MV-4-11 (cell line): ENCODE results near the gene OCA2.

Source experiments
- DNase-seq: peaks from one replicate; lab custom pipeline; 2025; lab: John Stamatoyannopoulos, UW

Gene OCA2

DNA sequence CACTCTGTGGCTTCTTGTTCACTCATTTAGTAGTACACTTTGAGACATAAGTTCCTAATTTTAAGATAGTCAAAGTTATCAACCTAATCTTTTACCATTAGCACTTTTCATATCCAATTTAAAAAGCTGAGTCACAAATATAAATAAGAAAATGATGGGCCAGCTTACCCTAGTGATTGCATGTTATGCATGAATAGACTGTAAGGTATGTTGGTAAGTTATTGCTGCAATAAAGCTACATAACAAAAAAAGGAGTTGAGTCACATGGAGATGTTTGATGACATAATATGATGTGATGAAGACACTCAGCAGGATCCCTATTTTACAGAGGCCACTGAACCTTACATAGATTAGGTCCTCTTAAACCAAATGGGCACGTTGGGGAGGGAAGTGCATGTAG, 161.3 kb downstream of the OCA2 start:
- no peak for DNase-seq

DNA sequence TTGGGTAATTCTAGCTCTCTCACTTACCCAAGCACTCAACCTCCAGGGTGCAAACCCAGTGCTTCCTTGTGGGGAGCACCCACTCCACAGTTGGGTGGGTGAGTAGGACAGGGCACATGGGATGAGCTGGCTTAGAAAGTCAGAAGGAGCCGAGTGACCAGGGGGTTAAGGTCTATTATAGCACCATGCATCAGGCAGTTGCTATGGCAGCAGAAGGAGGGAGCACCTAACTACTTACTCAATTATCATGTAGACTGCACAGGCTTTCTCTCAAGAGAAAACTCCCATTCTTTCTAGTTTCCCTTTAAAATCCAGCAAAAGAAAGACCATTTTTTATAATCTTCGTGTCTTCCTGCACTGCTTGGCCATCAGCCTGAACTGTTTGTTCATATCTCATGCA, 163.0 kb downstream of the OCA2 start:
- no peak for DNase-seq

DNA sequence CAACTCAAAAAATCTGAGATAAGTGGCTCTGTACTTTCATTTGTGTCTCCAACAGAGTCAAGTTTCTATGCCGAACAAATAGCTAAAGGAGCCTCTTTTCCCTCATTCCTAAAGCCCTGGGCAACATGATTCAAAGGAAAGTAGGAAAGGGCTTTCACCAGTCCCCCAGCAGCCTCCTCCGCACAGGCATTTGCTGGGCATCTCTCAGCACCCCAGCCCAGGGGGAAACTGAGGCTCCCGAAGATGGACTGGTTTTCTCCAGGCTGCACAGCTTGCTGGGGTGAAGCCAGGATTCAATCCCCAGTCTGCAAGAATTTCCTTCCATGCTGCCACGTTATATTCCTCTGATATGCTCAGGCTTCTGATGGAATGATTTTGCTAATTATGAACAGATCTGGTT, 163.8 kb downstream of the OCA2 start:
- no peak for DNase-seq

DNA sequence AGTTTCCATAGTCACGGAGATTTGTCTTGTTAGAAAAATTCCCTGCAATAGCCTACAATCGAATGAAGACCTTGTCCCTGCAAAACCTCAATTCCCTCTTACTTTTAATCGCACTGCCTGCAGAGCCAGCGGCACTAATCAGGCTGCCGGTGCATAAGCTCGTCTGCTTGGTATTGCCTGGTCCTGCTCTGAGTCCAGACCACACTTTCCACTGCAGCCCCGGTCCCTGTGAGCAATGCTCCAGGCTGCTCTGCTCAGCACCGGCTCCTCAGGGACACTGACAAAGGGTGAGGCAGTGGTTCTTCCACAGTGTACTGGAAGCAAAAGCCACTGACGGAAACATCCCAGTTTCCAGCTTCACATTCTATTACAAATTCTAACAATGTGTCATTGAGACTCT, 164.3 kb downstream of the OCA2 start:
- DNase-seq, result no peak

DNA sequence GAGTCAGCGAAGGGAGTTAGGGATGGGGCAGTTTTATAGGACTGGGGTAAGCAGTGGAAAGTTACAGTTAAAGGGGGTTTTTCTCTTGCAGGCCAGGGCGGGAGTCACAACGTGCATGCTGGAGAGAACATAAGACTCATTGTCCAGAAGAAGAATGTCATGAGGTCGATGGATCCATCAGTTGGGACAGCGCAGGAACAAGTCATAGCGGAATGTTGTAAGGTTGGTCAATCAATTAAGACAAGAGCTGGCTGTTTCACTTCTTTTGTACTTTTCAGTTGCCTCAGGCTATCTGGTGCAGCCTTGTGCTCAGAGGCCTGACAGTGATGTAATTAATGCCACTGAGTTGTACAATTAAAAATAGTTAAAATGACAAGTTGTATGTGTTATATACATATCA, 165.6 kb downstream of the OCA2 start:
- no peak for DNase-seq

DNA sequence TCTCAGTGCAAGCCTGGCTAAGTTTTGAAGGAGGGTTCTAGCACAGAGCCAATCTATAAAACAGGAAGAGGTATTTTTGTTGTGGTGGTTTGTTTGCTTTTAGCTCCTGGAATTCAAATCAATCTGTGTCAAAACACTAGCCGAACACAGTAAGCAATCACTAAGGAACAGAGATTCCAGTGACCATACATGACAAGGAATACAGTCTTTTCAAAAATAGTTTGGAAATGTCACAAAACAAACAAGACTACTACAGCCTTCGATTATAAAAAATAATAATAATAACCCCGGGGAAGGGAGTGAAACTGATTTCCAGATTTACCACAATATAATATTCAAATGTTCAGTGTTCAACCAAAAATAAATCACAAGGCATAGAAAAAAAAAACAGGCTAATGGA, 166.5 kb downstream of the OCA2 start:
- DNase-seq, result no peak

DNA sequence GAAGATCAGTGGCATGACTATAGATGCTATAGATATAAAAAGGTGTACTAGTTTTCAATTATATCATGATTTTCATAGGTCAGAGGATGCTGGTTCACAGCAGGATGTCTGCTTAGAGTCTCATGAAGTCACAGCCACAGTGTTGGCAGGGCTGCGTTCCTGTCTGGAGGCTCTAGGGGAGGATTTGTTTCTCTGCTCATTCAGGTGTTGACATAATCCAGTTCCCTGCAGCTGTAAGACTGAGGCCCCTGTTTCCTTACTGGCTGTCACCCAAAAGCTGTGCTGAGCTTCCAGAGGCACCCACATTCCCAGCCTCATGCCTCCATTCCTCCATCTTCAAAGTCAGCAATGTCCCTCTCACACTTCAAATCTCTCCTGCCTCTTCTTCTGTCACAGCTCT, 170.7 kb downstream of the OCA2 start:
- DNase-seq, result no peak

DNA sequence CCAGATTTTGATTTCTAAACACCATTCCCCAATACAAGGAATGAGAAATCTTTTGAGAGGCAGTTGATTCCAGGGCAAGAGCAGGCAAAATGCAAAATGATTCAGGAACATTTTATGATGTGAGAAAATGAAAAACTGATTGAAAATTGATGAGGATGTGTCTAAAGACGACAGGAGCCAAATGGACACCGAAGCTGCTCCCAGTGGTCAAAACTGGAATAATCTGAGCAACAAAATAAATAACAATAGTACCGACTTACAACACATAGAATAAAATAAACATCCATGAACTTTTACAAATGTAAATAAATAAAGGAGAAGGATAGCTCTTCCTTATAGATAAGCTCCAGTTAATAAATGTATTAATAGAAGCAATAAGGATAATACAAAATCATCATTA, 186.8 kb downstream of the OCA2 start:
- no peak for DNase-seq

DNA sequence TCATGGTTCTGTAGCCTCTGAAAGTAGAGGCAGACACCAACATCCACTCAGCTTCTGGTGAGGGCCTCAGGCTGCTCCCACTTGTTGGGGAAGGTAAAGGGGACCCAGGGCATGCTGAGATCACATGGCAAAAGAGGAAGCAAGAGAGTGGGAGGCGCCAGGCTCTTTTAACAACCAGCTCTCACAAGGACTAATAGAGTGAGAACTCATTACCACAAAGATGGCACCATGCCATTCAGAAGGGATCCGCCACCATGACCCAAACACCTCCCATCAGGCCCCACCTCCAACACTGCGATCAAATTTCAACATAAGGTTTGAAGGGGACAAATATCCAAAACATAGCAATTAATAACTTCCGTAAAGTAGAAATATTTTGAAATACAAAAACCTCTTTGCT, 192.3 kb downstream of the OCA2 start:
- DNase-seq, result peak; percentile 31

DNA sequence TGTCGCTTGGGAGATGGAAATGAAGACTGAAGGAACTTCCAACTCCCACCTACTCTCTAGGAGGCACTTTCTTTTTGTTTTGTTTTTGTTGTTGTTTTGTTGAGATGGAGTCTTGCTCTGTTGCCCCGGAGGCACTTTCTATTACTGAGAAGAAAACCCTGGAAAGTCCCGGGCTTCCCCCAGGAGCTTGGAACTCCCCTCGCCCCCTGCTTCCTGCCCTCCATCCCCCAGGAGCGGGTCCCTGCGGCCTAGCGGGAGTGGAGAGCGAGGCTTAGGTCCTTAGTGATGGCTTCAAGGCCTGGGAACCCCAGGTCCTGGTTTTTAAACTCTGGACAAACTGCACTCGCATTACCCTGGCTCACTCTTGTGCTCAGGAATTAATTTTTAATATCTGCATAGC, 195.7 kb downstream of the OCA2 start:
- no peak for DNase-seq

DNA sequence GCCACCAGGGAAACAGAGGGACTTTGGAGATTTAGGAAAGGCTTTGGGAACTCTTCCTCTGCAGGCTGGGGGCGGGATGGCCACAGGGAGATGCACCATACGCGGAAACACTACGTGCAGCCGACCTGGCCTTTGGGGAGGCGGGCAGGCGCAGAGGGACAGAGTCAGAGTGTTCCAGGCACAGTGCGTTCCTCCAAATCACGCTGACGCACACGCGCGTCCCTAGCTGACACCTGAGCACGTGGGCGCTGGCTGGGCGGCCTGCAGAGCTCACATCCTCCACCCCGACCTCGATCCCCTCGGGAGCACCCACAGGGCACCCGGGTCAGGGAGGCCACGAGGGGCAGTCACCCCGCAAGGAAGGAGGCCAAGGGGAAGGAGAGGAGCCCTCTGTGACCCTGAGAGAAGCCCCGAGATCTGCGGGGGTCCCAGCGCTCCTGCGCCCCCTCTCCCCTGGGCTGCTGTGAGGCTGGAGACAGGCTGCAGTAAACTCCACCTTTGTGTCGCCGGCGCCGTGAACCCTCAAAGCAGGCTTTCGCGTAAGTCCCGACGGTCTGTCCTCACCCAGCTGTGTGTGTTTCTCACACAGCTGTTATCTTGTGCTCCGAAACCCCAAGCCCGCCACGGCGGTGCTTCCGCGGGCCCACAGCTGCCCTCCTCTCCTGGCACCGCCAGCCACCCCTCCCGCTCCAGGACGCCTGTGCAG, 196.3 kb downstream of the OCA2 start:
- no peak for DNase-seq

DNA sequence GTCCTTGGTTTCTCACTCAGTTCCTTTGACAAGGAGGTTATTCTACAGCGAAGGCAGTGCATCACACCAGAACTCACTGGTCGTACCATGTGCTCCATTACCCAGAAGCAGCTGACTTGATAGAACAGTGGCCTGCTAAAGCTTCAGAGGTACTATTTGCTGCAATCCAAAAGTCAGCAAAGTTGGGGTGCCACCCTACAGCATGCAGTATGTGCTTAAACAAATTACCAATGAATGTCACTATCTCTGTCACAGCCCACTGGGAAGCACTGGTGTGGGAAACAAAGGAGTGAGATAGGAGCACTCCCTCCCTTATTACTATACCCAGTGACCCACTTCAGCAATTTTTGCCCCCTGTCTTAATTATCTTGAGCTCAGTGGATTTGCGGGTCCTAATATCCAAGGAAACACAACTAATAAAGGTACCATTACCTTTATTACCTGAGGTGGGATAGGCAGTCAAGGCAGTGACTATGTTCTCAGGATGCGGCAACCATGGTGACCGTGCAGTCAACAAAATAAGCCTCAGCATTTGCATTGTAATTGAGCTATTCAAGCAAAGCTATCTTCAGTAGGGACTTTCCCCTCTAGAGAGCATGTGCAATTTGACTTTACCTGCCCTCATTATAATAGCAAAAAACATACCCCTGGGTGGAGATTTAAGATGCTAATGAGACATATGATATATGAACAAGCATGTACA, 199.4 kb downstream of the OCA2 start:
- no peak for DNase-seq

DNA sequence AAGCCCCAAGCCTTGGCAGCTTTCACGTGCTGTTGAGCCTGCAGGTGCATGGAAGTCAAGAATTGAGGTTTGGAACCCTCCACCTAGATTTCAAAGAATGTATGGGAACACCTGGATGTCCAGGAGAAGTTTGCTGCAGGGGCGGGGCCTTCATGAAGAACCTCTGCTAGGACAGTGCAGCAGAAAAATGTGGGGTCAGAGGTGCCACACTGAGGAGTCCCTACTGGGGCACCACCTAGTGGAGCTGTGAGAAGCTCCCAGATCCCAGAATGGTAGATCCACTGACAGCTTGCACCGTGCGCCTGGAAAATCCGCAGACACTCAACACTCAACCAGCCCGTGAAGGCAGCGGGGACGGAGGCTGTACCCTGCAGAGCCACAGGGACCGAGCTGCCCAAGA, 201.6 kb downstream of the OCA2 start:
- DNase-seq, result no peak

DNA sequence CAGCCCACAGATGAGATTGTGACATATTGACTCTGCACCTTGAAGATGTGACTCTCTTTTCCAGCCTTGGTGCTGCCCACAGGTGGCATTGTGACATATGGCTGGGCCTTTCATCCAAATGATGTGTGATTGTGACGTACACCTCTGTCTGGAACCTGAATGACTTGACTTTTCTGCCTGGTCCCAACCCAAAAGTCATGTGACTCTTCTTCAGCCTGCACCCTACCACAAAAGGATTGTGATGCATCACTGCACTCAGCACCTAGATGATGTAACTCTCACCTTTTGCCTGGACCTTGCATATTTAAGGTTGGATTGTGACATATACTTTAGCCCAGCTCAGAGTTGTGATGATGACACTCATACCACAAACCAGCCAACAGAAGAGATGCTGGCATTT, 204.5 kb downstream of the OCA2 start:
- no peak for DNase-seq

DNA sequence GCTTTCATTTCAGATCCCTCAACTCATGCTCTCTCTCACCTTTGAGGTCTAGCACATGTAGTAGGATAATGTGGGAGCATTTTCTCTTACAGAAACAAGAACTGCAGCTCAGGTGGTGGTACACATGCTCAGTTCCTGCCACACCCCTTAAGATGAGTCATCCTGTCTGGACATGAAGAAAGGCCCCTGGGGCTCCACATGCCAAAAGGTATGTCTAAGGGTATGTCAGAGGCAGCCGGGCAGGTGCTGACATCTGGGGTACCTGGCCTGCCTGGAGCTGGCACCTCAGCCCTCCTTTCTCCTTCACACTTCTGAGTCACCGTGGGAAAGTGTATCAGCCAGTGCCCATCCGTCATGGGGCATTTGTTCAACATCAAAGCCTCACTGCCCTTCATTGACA, 209.9 kb downstream of the OCA2 start:
- no peak for DNase-seq

DNA sequence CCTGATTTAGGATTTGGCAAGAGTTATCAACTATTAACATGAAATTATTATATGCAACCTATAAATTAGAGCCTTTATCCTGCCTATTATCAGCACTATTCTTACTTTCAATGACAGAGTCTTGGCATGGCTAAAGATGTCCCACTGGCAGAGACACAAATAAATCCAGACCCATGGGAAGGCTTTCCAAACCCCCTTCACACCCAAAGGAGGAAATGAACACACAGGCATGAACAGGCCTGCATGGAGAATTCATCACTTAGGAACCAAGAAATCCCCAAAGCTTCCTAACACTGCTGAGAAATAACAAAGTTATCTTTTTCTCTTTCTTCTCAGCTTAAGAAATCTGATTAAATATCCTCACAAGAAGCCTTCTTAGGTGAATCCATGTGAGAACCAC, 213.9 kb downstream of the OCA2 start:
- DNase-seq, result no peak

DNA sequence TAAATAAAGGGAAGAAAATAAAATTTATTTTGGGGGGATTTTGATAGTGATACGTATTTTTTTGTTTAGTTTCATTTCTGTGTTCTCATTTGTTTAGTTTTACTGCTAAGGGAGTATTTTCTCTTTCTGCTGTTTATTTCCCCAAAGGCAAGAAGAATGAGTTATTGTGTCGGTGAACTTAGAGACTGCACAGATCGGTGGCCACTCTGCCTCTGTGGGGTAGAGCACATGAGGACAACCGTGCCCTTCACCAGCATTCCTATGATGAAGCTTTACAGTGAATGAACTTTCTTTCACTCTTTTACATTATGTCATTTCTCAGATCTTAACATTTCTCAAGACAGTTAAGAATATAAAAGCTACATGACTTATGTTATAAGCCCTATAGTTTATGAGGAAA, 214.4 kb downstream of the OCA2 start:
- DNase-seq, result no peak

DNA sequence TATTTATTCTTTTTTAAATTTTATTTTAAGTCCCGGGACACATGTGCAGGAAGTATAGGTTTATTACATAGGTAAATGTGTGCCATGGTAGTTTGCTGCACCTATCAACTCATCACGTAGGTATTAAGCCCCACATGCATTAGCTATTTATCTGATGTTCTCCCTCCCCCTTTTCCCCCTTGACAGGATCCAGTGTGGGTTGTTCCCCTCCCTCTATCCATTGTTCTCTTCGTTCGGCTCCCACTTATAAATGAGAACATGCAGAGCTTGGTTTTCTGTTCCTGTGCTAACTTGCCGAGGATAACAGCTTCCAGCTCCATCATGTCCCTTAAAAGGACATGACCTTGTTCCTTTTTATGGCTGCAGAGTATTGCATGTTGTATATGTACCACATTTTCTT, 220.3 kb downstream of the OCA2 start:
- DNase-seq, result no peak

DNA sequence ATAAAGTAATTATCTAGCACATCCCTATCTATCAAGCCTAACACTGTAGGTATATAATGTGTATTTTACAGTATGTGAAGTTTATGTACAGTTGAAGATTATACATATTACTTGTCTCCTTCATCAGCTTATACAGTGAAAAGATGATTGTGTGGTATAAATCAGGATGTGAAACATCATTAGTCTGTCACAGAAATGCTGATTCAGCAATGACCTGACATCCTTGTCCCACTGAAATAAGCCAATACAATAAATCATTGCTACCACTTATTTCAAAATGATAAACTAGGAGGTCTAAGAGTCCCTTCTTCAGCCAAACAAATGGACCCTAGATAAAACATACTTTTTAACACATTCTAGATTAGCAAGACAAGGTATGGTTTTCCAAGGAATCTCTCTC, 225.3 kb downstream of the OCA2 start:
- peak; percentile 0 for DNase-seq

DNA sequence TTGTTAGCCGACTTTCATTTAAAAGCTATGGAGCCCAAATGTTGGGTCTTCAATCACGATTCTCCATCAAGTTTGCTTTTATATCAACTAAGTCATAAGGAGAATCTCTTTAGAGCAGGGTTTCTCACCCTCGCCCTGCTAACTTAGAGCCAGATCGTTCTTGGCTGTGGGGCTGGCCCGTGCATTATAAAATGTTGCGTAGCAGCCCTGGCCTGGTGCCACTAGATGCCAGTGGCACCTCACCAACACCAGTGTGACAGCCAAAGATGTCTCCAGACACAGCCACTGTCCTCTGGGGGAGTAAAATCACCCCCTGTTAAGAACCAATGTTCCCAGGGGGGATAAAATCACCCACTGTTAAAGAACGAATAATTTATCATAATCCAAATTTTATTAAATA, 226.1 kb downstream of the OCA2 start:
- DNase-seq, result no peak

DNA sequence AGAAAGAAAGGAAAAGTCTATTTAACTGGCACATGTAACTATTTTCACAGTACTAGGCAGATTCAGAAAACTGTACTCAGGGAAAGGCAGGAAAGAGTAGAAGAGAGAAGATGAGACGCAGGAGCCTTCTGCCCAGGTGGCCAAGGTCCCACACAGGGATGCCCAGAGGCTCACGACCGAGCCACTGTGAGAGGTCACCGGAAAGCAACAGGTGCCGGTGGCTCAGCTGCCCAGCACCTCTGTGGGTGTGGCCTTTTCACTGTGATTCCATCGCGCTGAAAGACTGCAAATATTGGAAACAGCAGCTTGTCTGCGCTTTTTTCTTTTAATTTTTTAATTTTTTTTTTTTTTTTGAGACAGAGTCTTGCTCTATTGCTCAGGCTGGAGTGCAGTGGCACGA, 226.8 kb downstream of the OCA2 start:
- no peak for DNase-seq

DNA sequence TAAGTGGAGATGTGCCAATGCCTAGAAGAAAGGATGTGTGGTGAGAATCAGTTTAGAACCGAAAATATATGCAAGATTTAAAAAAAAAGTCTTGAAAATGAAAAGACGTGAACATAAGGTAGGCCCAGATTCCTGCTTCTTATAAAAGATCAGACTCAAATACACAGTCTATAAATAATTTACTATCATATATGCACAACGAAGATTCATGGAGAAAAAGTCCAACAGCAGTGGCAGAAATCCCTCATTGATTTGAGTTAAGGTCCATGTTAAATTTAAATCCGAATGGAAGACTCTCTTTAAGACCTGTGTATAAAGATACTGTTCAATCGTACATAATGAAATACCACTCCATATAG, 227.2 kb downstream of the OCA2 start:
- no peak for DNase-seq

DNA sequence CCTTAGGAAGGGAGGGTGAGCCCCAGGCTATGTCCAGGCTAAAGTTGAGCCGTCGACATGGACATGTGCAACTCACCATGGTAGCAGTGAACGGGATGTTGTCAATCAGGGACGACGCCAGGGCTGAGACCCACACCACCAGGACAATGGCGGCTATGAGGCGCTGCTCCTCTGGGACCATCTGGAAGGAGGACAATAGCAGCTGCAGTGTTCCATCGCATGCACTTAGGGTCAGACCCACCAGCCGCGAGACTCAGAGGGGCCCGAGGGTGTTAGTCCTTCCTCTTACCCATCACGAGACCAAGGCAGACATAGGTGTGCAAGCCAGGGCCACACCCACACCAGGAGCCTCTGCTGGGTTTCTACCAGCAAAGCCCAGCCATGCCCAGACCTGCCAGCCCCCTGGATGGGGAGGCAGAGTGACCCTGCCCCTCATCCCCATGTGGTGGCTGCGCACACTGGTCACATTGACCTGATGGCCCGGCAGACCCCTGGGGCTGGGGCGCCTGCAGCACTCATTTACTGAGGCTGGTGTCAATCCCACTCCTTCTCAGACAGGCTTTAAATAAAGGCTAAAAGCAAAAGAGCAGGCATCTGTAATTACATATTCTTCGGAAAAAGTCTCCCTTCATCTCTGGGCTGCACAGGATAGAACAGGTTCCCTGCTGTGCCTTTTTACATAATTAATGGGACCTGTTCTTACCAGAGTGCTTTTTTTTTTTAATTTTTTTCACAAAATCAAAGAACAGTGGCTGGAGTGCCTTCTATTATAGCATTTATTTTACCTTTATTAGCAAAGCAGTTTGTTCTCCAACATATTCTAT, 227.8 kb downstream of the OCA2 start:
- DNase-seq, result no peak
